ENCODE data around the gene SLC12A3.

The SLC12A3 gene

GRCh38 chr16:56946767-56947603 lies 82.0 kb downstream of the SLC12A3 start:
- DNase-seq: no peak

GRCh38 chr16:56947604-56947995 lies 82.6 kb downstream of the SLC12A3 start:
- DNase-seq: no peak

GRCh38 chr16:56948234-56948633 lies 83.2 kb downstream of the SLC12A3 start:
- DNase-seq: no peak

- no peak for DNase-seq
These were observed 85.0 kb downstream of the SLC12A3 start for GRCh38 chr16:56950051-56950450.

GRCh38 chr16:56950455-56950854 lies 85.4 kb downstream of the SLC12A3 start:
- no peak for DNase-seq

GRCh38 chr16:56950881-56951771 lies 86.1 kb downstream of the SLC12A3 start:
- peak; percentile 70 for DNase-seq

GRCh38 chr16:56953006-56953405 lies 88.0 kb downstream of the SLC12A3 start:
- DNase-seq: no peak

- DNase-seq: no peak
These were observed 91.1 kb downstream of the SLC12A3 start for GRCh38 chr16:56956076-56956475.

GRCh38 chr16:56956756-56957155 lies 91.7 kb downstream of the SLC12A3 start:
- DNase-seq: no peak

GRCh38 chr16:56960681-56961281 lies 95.8 kb downstream of the SLC12A3 start:
- DNase-seq: no peak

- DNase-seq: no peak
These were observed 96.4 kb downstream of the SLC12A3 start for GRCh38 chr16:56961386-56961785.

- DNase-seq: no peak
These were observed 96.9 kb downstream of the SLC12A3 start, which contains the start of gene CETP for GRCh38 chr16:56961851-56962281. Gene CETP (plus strand): TSS chr16:56961950. CDS start chr16:56961980, 30 bp downstream.

- DNase-seq: peak; percentile 79
These were observed 99.5 kb downstream of the SLC12A3 start for GRCh38 chr16:56964243-56965148.

All from NCI-H82 (cell line).